Bronchial epithelial cell (primary cell): ENCODE data around the gene FNDC3B. TPM values are rescaled to one million over a fixed set of nuclear protein-coding genes. Genes with fewer than 3 reads are reported as not detected.

Source experiments
- DNase-seq: peaks from one replicate; pipeline ENCODE4 v3.0.0-alpha.2; 2010; ENCODE audit warnings: low read depth
- FAIRE-seq: peaks from 2 replicates; lab custom pipeline; 2011; peaks lifted over from hg19 to GRCh38; lab: Jason Lieb, UNC
- H3K27me3 ChIP-seq: 2 replicates; pipeline ENCODE4 v1.5.1; 2011; ENCODE audit warnings: low read length; ENCODE audit not compliant: control insufficient read depth, insufficient read depth
- H3K36me3 ChIP-seq: 2 replicates; pipeline ENCODE4 v1.5.1; 2011; ENCODE audit warnings: low read length; ENCODE audit not compliant: control insufficient read depth, insufficient read depth
- H3K4me3 ChIP-seq: 2 replicates; pipeline ENCODE4 v1.5.1; 2011; ENCODE audit warnings: mild to moderate bottlenecking, low read depth, low read length, control low read depth
- total RNA-seq: library from RNA; depleted of rRNA; stranded (reverse); fragments of >200 nt; gene quantifications from 2 replicates; pipeline ENCODE4 v1.2.1, GENCODE V29; 2014
- TF ChIP-seq, protein P1 (sequence below): IDR thresholded peaks from 2 replicates; pipeline ENCODE4 v1.5.1; 2011; ENCODE audit warnings: mild to moderate bottlenecking, moderate library complexity, low read length, control low read depth, inconsistent platforms; ENCODE audit not compliant: insufficient read depth, severe bottlenecking

The FNDC3B gene
- total RNA-seq, 1 donor from 2014 or later: 39.2 TPM

DNA sequence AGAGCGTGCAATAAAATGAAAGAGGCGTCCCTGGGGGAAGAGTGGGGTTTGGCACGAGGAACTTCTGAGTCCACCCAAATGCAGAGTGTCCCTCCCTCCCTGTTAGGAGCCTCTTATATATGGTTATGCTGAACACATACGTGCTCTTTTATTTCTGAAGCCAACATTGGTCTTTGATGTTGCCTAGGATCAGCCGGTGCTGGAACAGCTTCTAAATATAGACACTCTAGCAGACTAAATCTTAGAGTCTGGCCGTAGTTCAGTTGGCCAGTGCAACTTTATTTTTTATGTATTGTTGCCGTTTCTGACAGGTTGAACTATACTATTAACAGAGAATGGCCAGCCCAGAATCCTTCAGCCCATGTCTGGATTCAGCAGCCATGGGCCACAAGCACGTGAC, 280.2 kb downstream of the FNDC3B start:
- Histone ChIP-seq H3K27me3 (no peaks in the 10 kb centered on the region), H3K36me3 (peaks cover 13% of the 10 kb centered on the region), H3K4me3 (no peak overlapping the region)
- TF ChIP-seq, protein P1, sequence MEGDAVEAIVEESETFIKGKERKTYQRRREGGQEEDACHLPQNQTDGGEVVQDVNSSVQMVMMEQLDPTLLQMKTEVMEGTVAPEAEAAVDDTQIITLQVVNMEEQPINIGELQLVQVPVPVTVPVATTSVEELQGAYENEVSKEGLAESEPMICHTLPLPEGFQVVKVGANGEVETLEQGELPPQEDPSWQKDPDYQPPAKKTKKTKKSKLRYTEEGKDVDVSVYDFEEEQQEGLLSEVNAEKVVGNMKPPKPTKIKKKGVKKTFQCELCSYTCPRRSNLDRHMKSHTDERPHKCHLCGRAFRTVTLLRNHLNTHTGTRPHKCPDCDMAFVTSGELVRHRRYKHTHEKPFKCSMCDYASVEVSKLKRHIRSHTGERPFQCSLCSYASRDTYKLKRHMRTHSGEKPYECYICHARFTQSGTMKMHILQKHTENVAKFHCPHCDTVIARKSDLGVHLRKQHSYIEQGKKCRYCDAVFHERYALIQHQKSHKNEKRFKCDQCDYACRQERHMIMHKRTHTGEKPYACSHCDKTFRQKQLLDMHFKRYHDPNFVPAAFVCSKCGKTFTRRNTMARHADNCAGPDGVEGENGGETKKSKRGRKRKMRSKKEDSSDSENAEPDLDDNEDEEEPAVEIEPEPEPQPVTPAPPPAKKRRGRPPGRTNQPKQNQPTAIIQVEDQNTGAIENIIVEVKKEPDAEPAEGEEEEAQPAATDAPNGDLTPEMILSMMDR: no peak
- FAIRE-seq (no peak), DNase-seq (no peak)

DNA sequence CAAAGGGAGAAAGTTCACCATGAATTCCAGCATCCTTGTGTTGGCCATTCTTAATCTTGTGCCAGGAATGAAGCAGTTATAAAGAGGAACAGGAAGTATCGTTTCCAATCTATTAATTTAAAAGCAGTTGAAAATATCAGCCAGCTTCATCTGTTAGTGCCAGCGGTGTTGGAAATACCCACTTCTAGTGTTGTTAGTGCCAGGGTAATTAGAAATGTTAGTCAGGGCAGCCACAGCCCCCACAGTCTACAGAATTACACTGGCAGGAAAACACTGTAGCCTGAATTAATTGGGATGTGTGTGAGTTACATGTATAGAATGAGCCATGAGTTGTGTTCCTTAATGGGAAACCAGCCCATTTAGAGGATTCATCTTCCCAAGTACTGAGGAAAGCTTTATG, 281.1 kb downstream of the FNDC3B start:
- Histone ChIP-seq H3K36me3 (peaks cover 13% of the 10 kb centered on the region), H3K27me3 (no peaks in the 10 kb centered on the region), H3K4me3 (no peak overlapping the region)
- DNase-seq: no peak
- FAIRE-seq: no peak
- TF ChIP-seq, protein P1: no peak

DNA sequence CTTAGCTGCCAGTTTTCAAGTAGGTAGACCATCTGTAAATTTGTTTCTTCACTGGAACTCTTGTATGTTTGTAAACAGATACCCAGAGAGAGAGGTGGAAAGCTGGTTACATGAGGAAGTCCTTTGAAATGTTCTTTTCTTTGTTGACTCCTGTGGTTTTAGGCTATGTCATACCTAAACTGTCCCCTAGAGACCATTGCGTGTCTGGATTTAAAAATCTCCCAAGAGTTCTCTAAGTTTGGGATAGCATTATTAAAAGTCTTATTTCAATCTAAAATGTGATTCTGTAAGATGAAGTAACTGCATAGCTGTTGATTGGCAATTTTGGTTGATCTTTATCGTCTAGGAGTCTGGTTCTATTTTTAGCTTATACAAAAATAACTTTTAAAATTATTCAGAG, 281.7 kb downstream of the FNDC3B start:
- Histone ChIP-seq H3K4me3 (no peak overlapping the region), H3K36me3 (peaks cover 13% of the 10 kb centered on the region), H3K27me3 (no peaks in the 10 kb centered on the region)
- no peak for DNase-seq
- TF ChIP-seq, protein P1: no peak
- FAIRE-seq: no peak

DNA sequence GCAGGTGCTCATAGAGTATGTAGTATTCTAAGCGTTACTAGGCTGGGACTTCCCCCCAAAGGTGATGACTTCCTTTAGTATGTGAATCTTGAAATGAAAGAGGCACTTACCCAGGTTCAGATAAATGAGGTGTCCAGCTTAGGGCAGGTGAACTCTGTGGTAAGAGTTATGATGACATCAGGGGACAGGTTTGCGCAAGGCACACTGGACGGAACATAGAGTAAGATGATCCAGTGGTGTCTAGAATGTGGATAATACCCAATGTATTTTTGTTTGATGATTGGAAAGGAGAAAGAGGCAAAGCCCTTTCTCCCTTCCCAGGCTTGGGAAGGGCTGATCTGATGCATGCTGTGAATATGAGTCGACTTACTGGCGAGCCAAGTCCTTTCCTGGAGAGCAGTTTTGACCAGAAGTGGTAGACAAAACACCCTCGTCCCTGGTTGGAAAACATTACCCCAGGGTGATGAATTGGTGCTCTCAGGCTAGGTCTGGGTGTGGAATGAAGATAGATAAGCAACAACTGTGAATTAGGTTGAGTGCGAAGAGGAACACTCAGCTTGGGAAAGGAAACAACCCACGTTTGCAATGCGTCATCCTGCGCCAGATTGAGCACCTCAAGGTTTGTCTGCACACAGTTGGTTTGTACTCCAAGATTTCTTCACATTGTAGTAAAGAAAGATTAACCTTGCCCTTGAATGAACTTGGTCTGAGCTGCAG, 284.7 kb downstream of the FNDC3B start:
- no peak overlapping the region for H3K4me3 ChIP-seq
- peak; percentile 78 for DNase-seq
- TF ChIP-seq, protein P1: no peak
- FAIRE-seq: no peak
- H3K27me3 ChIP-seq: no peaks in the 10 kb centered on the region
- H3K36me3 ChIP-seq: peaks cover 10% of the 10 kb centered on the region

DNA sequence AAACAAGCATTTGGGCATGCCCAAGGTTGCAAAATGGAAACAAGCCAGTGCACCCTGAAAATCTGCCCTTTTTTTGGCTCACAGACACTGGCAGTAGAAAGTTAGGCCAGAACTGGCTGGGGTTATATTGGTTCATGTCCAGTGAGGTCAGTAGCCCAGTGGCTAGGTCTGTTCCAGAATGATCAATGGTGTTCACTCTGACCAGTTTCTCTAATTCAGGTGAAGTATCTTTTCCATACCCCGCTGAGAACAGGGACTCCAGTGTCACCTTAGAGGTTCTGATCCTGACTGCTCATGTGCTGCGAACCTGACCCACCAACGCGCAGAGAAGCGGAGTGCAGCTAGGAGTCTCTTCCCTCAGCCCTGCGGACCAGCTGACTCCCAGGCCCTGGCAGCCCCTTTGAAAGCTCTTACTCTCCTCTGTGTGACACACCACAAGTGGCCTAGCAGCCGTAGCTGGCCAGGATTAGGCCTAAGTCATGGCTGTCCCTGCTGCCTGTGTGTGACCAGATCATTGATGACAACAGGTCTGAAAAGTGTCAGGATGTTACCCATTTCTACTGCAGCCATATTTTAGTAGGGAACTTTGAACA, 285.3 kb downstream of the FNDC3B start:
- FAIRE-seq (no peak), DNase-seq (no peak)
- Histone ChIP-seq H3K4me3 (no peak overlapping the region), H3K36me3 (peaks cover 7% of the 10 kb centered on the region), H3K27me3 (no peaks in the 10 kb centered on the region)
- TF ChIP-seq, protein P1: no peak
